Cortex of kidney (tissue), 1 donor: ENCODE measurements around the gene GRIK1.

ENCODE experiments used
- DNase-seq: peaks from one replicate; lab custom pipeline; 2025; lab: John Stamatoyannopoulos, UW

Gene GRIK1

DNA sequence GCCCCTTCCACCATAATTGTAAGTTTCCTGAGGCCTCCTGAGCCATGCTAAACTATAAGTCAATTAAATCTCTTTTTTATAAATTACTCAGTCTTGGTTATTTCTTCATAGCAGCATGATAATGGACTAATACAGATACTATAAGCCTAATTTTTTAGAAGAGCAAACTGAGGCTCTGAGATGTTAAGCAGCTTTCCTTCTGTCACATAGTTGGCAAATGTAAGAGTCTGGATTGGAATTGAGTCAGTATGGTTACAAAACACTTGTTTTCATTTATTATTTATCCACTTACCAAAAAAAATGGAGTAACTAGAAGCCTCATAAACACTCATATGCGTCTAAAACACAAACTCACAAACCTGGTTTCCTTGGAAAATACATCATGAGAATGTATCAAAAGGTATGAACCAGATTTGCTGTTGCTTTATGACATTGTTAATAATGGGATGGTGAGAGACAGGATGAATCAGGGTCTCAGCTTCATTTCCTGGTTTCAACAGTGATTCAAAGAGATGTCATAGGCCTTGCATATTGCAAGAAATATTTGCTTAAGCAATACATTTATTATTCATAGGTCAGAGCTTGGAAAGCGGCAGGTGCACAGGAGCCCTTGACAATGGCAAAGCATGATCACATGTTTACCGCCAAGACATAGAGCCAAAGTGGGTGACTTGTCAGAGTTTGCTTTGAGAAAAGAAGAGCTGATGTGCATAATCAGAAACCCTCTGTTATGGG is 221.5 kb downstream of the GRIK1 start:
- DNase-seq: no peak

DNA sequence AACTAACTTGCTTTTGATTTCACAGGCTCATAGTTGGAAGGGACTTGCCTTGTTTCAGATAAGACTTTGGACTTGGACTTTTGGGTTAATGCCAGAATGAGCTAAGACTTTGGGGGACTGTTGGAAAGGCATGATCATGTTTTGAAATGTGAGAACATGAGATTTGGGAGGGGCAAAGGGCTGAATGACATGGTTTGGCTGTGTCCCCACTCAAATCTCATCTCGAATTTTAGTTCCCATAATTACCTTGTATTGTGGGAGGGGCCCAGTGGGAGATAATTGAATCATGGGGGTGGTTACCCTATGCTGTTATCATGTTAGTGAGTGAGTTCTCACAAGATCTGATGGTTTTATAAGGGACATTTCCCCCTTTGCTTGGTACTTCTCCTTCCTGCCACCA is 222.1 kb downstream of the GRIK1 start:
- DNase-seq: no peak

DNA sequence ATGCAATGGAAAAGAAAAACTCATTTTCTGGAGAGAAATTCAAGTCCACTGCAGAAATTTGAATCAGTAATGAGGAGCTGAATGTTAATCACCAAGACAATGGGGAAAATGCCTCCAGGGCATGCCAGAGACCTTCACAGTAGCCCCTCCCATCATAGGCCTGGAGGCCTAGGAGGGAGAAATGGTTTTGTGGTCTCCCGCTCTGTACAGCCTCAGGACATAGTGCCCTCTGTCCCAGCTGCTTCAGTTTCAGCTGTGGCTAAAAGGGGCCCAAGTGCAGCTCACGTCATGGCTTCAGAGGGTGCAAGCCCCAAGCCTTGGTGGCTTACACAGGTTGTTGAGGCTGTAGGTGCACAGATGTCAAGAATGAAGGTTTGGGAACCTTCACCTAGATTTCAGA is 223.0 kb downstream of the GRIK1 start:
- DNase-seq: no peak

DNA sequence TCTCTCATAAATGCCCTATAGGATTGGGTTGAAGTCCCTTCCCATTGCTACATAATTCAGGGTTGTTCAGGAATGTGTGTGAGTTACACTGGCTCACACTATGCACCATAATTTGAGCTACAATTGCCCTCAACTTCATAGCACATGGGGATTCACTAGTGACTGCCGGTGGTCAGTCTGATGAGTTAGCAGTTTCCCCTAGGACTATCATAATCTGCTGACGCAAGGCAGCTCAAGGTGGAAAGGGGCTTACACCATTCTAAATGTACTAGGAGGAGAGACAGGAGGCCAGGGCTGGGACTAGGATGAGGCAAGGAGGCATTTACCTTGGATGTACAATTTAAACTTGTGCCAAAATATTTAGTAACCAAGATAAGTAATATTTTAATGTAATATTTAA is 224.7 kb downstream of the GRIK1 start:
- no peak for DNase-seq

DNA sequence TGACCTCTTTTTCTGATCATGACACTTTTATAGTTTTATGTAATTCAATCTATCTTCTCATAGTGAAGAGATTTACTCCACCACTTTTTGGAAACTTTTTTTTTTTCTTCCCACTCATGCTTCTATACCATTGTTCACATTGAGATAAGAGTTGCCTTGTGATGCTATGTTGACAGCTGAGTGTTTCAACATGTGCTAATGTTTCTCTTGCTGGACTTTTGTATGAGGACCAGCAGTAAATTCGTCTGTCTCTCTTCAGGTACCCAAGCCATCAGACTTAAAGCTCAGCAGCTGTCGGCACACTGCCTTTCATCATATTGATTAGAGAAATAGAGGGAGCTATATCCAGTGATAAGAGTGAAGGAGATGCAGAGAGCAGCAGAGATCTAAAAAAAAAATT is 227.0 kb downstream of the GRIK1 start:
- DNase-seq: no peak

DNA sequence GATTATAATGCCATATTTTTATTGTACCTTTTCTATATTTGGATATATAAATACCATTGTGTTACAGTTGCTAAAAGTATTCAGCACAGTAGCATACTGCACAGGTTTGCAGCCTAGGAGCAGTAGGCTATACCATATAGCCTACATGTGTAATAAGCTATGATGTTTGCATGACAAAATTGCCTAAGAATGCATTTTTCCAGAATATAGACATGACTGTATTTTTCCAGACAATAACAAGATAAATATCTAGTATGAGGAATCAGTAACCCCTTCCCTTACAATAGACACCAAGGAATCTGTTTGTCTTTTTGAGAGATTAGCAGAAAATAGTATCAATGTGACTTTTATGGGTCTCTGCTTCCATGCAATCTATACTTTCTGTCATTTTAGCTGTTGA is 228.6 kb downstream of the GRIK1 start:
- DNase-seq: no peak

DNA sequence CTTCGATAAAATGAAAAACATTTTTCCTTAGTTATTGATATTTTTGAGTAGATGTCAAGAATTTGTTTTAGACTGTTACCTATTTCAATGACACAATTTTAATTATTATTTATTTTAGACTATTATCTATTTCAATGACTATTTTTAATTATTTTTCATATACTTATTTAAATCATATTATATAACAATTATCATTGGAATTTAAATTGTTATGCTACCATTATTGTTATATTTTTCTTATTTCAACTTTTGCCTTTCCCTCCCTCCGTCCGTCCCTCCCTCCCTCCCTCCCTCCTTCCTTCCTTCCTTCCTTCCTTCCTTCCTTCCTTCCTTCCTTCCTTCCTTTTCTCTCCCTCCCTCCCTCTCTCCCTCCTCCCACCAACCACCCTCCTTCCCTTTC is 229.3 kb downstream of the GRIK1 start:
- DNase-seq: no peak

DNA sequence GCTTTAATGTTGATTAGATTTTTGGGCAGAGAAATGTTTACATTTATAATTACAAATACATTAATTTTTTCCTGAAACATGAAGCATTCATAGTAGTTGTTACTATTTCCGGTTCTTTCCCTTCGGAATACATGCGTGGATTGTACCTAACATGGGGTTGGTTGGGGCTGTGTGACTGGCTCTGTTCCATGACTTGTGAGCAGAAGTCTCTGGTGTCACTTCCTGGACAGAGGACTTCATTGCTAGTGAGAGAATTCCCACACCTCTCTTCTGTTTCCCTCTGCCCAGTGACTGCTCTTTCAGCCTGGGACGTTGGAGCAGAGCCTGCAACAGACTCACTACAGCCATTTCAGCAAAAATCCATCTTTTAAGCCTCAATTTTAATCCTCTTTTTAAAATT is 231.4 kb downstream of the GRIK1 start:
- DNase-seq: no peak

DNA sequence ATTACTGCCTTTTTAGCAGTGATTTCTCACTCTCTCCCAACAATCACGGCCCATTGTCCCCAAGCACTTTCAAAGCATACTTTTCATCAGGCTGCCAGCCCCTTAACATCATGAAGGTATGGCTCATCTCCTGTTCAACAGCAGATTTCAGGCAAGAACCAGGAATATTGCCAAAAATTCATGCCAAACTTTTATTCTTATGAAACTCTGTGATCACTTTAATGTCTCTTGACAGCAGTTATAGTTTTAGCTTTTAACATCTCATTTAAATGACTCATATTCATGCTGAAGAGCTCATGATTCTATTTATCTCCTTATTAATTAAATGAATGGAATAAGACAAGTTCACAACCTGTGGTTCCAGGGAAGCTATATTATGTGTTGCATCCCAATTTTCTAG is 235.1 kb downstream of the GRIK1 start:
- no peak for DNase-seq

DNA sequence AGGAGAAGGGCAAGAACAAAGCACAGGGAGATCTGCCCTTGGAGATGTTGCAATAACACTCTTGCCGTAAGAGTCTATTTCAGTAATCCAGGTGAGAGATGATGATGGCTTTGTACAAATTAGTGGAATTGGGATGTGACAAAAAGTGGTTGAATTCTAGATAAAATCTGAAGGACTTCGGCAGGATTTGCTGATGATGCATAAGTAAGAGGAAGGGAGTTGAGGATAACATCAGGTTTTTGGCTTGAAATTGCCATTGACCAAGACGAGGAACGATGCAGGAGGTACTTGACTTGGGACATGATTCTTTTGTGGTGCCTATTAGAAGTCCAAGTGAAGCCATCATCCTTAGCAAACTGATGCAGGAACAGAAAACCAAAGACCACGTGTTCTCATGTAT is 238.1 kb downstream of the GRIK1 start:
- DNase-seq: no peak

DNA sequence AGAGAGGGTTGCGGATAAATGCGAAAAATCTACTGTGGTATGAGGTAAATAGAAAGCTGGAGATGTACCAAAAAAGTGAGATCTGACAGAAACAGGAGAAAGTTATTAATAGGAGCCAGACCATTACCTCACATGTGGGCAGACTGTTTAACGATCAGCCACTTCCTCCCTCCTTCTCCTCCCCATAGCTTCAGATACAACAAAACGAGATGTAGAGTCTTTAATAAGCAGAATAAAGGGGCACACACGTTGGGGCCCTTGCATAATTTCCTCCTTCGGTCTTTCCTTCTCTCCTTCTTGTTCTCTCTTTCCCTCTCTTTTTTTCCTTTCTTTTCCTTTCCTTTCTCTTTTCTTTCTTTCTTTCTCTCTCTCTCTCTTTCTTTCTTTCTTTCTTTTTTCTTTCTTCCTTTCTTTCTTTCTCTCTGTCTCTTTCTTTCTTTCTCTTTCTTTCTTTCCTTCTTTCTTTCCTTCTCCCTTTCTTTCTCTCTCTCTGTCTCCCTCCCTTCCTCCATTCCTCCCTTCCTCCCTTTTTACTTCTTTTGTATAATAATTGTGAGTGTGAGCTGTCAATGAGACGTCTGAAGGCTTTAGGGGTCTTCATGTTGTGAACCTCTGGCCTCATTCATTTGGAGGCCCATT is 242.1 kb downstream of the GRIK1 start:
- DNase-seq: no peak

DNA sequence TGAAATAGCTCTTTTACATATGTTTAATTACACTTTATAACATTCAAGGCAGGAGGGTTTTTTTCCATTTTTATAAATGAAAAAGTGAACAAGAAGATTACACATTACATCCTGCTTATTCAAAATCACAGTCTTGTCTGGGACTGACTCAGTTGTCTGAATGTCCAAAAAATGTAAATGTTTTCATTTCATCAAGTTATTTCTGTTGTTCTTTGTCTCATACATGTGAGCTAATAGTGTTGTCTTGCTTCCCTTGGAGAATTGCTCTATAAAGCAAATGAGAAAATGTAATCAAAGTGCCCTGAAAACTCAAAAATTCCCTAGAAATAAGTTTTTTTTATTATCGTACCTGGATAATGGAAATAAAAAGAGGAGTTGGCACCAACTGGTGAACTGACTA is 242.9 kb downstream of the GRIK1 start:
- no peak for DNase-seq

DNA sequence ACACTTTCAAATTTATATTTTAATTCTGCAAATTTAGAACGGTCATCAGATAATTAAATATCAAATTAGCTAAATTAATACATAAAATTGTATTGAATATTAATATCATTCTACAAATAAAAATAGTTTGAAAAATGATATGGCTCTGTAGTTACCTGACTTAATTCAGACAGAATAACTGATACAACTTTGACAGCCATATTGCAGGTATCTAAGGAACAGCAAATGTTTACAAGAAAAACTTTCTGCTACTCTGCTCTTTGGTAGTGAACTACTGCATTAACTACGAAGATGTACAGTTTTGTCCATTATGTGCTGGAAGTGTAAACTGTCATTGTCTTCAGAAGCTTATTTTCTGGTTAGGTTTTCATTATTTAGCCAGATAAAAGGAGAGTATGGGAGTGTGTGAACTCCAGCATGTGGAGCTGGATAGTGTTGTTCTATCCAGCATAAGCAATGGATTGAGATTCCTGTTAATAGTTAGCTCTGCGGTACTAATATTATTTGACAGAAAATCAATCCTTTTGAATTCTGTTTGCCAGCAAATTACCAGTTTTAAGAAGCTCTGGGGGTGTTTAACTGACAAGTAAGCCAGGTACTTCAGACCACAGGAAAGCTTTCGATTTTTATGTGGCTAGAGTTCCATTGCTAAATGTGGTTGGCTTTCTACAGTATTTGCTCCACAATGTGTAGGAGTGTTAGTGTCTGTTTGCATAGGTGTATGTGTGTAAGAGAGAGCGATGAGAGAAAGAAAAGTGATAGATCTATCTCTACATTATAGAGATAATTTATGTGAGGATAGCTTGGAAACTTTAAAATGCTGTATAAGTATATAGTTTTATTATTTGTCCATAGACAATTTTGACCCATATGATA is 247.9 kb downstream of the GRIK1 start:
- no peak for DNase-seq

DNA sequence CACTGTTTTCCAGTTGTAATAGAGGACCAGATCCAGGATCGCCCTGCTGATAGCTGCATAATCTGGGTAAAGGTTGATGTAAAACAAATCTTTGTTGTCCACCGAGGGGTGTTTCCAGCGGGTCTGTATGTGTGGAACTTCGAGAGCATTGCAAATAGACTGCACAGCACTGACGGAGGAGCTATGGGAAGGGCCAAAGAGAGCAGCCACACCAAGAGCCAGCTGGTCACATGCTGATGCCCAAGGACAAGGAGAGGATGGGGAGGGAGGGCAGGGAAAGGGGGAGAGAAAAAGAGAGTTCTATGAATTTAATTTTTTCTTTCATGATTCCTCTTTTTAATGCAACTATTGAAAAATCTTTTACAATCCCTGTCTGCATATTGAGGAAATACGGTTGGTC is 250.0 kb downstream of the GRIK1 start:
- no peak for DNase-seq

DNA sequence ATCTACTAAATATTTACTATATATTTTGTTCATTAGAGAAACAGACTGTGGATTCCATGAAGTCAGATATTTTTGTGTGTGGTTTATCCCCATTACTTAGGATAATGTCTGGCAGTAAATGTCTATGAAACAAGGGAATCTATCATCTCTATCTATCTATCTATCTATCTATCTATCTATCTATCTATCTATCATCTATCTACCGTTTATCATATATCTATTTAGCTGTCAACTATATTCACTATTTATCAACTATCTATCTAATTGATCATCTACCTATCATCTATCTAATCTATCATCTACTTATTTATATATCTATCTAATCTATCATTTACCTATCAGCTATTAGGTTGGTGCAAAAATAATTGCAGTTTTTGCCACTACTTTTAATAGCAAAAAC is 255.7 kb downstream of the GRIK1 start:
- DNase-seq: no peak

DNA sequence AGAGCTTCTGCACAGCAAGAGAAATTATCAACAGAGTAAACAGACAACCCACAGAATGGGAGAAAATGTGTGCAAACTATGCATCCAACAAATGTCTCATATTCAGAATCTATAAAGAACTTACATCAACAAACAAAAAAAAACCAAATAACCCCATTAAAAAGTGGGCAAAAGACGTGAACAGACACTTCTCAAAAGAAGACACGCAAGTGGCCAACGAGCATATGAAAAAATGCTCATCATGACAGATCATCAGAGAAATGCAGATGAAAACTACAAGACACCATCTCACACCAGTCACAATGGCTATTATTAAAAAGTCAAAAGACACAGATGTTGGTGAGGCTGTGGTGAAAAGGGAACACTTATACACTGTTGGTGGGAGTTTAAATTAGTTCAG is 257.0 kb downstream of the GRIK1 start:
- DNase-seq: no peak

DNA sequence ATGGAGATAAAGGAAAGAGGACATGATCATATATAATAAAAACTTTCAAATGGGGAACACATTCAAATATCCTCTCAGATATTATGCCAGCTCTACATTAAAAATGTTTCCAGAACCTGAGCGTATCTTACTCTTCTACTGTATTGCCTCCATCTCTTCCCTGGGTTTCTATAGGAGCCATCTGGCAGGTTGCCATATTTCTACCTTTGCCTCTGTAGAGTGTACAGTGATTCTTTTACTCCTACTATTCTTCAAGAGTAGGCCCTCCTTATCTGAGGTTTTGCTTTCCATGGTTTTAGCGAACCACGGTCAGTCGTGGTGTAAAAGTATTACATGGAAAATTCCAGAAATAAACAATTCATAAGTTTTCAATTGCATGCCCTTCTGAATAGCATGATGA is 259.5 kb downstream of the GRIK1 start:
- no peak for DNase-seq

DNA sequence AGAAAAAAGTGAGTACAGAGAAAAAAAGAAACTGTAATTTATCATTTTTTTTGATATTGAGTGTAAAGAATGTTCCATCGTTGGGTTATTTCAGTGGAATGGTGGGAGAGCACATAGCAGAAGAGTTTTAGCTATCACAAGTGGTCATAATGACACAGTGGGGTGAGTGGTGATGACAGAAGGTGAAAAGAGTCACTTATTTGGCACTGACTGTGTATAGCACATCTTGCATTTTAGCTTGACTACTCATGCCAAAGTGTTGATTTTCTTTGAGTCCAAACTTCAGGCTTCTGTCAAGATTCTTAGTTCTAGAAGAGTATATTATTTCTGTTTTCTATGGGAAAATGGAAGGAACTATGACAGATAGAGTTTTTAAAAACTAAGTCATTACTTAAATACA is 261.2 kb downstream of the GRIK1 start:
- DNase-seq: no peak

DNA sequence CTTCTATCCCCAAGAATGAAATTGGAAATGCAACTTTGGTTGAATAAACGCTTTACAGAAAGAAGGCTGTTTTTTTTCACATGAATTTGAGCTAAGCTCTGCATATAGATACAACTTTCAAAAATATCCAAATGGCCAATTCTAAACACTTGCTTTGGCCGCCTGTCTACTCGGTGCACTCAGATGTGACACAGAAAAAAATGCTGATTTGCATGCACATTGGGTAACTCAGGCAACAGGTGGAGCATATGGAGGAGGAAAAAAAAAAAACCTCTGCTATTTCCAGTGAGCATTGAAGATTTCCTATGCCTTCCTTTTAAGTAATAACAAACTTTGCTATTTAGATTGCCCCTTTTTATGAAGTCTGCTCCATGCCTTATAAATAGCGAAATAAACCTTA is 262.5 kb downstream of the GRIK1 start:
- DNase-seq: no peak

DNA sequence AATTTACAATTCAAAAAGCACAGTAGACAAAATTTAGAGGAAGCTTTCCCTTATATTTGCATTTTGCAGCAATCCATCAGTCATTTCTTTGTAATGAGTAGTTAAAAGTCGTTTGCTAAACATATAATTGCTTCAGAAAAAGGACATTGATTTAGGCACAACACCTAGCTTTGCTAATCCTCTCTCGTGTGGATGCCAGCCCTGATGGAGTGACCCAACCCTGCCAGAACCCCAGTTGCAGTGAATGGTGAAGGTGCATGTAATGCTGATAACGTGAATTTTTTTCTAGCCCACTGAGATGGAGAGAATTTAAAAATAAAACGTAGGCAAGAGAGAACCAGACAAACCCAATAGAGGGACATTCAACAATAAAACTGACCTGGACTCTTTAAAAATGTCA is 263.4 kb downstream of the GRIK1 start:
- DNase-seq: no peak

DNA sequence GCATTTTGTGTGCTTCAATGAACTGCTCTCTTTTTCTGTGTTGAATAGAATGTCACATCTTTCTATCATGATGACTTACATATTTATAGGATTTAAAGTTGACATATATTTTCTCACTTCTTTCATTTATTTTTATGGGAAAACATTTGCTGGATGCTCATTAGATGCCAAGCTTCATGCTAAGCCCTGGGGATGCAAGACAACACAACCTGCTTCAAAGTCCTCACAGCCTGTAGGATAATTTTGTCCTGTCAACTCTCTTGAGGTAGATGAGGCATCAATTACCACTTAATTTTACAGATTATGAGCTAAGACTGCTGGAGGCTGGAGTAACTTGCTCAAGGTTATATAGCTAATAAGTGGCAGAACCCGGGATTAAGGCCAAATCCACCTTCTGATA is 264.3 kb downstream of the GRIK1 start:
- DNase-seq: no peak

DNA sequence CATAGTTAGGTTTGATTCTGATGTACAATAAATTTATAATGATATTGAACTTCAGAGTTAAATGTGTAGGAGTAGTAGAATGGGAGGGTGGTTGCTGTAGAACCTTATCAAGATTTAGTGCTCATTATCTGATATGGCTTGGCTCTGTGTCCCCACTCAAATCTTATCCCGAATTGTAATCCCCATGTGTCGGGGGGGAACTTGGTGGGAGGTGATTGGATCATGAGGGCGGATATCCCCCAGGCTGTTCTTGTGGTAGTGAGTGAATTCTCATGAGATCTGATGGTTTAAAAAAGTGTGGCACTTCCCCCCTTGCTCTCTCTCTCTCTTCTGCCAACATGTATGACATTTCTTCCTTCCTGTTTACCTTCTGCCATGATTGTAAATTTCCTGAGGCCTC is 265.5 kb downstream of the GRIK1 start:
- DNase-seq: no peak

DNA sequence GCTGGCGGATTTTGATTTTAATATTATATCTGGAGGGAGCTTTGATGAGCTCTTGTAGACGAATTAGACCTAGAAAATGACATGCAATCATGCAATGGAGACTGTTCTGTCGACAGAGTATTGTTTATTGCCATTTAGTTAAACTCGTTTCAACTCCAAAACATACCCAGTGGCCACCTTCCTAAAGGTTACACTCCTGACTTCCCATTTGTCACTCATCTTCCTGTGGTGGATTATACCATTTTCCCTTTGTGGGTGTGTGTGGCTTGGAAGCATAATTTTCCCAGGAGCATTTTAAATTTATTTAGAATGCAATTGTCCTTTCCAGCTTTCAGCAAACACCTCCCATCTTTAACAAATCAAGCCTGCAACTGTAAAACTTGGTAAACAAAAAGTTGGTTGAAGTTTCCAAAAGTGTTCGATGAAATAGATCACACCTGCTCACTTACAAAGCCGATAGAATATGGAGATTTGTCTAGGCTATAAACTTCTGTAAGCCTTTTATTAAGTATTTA is 266.6 kb downstream of the GRIK1 start:
- no peak for DNase-seq
